IPS-18c (cell line): ENCODE measurements around the gene ZBTB37.
"Not testable (repeated sequence)": the region's sequence is repeated elsewhere in the genome, so short reads cannot be mapped to it uniquely, and the experiment has no call there.

Source experiments
- H3K4me3 ChIP-seq: 2 replicates; pipeline ENCODE4 v1.7.0; 2013; ENCODE audit warnings: low read depth, mild to moderate bottlenecking, low read length, moderate library complexity; ENCODE audit not compliant: insufficient read depth
- H3K9me3 ChIP-seq: one replicate; pipeline ENCODE4 v1.6.1; 2013; ENCODE audit warnings: mild to moderate bottlenecking, low read length, moderate library complexity; ENCODE audit not compliant: control insufficient read depth, insufficient read depth

The ZBTB37 gene

DNA sequence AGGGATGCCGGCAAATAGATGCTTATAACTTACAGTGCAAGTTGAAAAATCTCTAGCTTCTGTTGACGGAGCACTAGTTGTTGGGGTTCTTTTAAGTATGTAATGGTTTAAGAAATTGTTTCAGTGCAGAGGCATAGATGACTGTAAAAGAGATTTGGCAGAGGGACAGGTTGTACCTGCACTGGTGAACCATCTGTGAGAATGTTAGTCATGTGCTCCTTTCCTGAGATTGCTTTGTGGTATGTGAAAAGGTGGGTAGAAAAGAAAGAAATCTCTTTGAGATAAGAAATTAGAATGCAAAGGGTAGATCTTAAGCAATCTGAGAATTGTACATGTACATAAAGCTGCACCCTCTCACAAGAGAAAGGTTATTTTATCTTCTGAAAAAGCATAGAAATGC, 19.4 kb downstream of the ZBTB37 start:
- Histone ChIP-seq H3K9me3 (no peaks in the 10 kb centered on the region), H3K4me3 (no peak overlapping the region)

DNA sequence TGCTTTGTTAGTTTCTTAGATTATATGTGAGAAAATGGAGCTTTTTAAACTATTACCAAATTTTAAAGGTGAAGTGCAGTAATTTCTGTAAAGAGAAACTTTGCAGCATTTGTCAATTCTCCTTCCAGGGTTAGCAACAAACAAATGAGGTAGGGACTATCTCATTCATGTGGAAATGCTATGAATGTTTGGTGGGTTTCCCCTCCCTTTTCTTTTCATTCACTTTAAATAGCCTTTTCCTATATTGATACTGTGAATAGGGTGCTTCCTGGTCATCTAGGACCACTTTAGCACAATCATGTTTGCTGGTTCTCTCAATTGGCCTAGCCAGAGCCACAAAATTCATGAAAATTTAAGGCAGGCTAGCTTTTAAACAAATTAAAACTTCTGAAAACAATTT, 20.6 kb downstream of the ZBTB37 start:
- Histone ChIP-seq H3K9me3 (no peaks in the 10 kb centered on the region), H3K4me3 (no peak overlapping the region)

DNA sequence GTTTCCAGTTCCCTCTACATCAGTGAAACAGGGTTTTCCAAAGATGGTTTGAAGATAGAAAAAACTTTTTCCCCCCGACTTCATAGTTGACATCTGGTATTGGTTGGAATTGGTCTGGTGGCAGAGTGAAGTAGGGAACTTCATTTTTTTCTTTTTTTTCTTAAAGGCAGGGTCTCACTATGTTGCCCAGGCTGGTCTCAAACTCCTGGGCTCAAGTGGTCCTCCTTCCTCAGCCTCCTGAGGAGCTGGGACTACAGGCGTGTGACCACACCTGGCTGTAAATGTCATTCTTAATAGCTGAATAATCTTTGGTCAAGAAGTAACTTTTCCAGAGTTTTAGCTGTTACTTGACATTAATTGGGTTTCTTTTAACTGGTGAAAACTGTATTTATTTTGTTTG, 21.7 kb downstream of the ZBTB37 start:
- Histone ChIP-seq H3K4me3 (no peak overlapping the region), H3K9me3 (no peaks in the 10 kb centered on the region)

DNA sequence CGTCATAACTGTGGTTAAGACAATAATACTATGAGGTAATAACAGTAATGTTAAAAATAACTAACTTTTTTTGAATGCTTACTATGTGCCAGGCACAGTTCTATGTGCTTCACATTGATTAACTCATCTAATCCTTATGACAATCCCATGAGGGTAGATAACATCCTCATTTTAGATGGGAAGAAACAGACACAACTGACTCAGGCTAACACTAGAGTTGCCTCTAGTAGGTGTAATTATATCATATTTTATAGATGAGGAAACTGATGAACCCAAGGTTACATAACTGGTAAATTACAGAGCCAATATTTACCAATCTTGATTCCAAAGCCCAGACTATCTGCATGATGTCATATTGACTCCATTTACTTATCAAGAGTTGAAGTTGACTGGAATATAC, 25.4 kb downstream of the ZBTB37 start:
- Histone ChIP-seq H3K4me3 (no peak overlapping the region), H3K9me3 (no peaks in the 10 kb centered on the region)

DNA sequence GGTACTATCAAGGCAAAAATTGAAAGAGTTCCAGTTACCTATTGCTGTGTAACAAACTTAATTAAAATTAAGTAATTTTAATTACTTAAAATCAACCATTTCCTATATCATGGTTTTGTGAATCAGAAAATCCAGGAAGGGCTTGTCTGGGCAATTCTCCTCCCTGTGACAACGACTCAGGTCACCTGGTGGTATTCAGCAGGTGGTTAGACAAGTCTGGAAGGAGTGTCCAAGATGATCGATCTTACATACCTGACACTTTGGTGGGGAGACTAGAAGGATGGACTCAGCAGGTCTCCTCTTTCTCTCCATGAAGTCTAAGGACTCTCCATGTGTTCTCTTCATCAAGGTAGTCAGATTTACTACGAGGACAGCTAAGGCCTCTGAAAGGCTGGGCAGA, 26.0 kb downstream of the ZBTB37 start:
- Histone ChIP-seq H3K9me3 (no peaks in the 10 kb centered on the region), H3K4me3 (no peak overlapping the region)

DNA sequence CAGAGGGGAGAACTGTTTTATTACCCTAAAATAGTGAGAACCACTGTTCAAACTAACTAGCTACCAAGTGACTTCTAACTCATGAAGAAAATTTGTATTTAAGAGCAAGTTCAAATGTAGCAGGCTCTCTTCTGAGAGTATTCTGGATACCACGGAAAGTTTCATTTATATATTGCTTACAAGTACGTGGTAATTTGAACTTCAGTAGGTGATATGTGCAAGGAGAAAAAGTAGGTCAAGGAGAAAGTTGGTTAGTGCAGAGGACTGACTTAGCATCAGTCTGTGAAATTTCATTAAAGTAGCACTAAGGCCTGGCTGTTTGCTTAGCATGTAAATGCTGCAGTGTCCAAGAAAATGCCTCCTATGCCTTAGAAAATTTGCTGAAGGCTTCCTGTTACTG, 32.2 kb downstream of the ZBTB37 start:
- no peak overlapping the region for H3K4me3 ChIP-seq
- no peaks in the 10 kb centered on the region for H3K9me3 ChIP-seq

DNA sequence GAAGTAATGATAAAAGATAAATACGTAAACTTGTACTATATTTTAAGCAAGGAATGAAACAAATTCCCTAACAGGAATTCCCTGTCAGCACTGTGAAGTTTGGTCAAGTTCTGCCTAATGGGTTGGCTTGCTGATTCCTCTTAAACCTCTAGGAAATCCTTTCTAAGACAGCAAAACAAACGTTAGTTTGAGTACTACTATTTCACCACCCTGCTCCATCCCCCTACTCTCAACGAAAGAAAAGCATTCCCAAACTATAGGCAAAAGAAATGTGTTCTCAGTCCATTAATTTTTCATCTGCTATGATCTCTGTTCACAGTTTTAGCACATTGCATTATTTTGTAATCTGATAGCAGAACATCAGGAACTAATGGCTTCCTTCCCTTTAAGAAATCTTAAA, 32.8 kb downstream of the ZBTB37 start:
- no peak overlapping the region for H3K4me3 ChIP-seq
- no peaks in the 10 kb centered on the region for H3K9me3 ChIP-seq

DNA sequence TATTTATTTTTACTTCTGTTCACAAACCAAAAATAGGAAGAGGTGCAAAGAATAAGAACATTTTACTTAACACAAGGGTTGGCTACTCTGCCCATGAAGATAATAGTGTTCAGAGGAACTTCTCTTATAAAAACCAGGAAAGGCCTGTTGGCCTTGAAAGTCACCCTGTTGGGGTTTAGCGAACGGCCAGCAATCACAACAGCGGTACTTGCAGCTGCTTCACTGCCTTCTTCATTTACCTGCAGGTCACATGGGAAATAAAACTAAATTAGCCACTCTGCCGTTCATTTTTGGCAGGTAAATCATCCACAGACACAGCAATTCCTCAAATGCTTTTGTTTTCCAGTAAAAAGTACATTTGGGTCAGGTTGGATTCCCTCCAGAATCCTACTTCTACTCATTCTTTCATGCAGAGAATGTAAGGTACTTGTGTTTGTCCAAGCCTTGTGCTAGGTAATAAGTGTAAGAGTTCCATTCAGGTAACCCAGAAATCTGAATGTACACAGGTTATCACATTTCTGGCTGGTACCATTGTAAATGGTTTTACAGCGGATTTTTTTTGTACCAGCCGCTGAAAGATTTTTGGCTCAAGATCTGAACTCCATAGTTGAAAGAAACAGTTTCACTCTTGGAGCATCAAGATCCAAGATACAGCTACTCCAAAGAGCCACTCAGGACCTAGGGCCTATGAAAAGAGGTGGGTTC, 35.8 kb downstream of the ZBTB37 start:
- H3K4me3 ChIP-seq = no peak overlapping the region
- H3K9me3 ChIP-seq = no peaks in the 10 kb centered on the region

DNA sequence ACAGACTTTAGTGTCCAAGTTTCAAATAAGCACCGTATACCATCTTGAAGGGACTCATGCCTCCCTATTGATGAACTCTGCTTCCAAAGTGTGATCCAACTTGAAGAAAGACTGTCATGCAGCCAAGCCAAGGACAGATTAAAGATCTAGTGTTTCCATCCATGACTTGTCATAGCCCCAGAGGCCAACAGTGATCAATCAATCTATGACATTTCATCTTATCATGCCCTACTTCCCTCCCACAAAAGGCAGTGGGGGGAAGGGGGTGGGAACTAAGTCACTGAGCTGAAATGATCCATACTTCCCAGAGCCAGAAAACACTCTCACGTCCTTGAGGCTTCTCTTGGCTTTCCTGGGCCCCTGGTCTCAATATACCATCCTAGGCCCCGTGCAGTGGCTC, 44.9 kb downstream of the ZBTB37 start:
- Histone ChIP-seq H3K9me3 (peaks cover 4% of the 10 kb centered on the region), H3K4me3 (no peak overlapping the region)

DNA sequence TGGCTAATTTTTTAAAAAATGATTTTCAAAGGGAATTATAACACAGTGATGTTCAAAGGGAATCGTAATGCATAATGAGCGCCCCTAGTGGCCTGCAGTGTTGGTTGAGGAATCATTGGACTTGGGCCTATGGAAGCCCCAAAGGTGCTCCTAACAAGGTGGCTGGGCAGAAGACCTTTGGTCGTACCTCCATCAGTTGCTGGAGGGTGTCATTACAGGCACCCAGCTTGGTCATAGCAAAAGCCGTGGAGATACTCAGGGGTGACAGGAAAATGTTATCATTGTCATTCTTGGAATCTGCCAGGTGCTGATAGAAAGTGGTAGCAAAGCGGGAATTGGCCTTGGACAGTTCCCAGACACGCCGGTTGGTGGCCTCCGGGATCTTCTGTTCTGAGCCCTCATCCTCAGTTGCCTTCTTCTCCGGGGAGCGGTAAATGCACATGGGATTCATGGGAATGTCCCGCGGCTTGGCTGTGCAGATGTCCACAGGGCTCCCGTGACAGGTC, 46.2 kb downstream of the ZBTB37 start:
- H3K4me3 ChIP-seq = no peak overlapping the region
- peaks cover 4% of the 10 kb centered on the region for H3K9me3 ChIP-seq

DNA sequence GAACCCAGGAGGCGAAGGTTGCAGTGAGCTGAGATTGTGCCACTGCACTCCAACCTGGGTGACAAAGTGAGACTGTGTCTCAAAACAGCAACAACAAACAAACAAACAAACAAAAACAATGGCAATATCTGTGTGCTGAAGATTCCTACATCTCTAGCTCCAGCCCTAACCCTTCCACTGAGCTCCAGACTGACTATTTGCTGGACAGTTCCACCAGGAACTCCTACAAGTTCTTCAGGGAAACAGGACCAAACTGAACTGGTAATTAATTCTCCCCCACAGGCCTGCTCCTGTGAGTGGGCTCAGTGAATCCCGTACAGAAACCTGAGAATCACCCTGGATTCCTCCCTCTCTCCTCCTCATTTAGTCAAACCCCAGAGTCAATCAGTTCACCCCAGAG, 47.4 kb downstream of the ZBTB37 start:
- no peak overlapping the region for H3K4me3 ChIP-seq
- H3K9me3 ChIP-seq = peaks cover 4% of the 10 kb centered on the region

DNA sequence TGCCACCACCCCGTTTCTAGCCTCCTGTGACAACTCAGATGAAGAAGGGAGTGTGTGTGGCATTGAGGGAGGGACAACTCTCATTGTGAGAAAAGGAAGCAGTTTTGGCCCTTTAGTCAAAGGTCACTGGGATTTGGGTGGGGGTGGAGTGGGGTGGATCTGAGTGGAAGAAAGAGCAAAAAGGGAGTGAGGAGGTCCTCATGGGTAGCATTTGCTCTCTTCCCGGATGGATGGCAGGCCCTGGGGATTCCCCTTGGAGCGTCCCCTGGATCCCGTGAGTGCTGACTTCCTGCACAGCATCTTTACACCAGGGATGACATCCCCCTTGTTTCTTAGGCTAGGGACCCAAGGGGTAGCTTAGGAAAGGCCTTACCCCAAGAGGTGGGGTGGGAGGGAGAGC, 48.5 kb downstream of the ZBTB37 start:
- Histone ChIP-seq H3K9me3 (peaks cover 4% of the 10 kb centered on the region), H3K4me3 (no peak overlapping the region)

DNA sequence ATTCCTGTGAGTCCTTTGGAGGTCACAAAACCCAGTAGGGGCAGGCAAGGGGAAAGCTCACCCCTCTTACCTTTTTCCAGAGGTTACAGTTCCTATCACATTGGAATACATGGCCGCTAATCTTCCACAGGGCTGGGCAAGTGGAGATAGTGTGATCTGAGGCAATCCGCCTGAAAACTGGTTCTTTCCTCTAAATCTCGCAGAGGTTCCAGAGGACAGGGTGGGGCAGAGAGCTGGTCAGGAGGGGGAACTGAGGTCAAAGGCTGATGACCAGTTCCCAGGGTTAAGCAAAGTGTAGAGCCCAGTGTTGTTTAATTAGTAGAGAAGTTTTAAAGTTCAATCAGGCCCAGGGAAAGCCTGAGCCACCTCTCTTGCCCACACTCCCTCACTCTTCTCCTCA, 49.0 kb downstream of the ZBTB37 start, which contains the start of gene SERPINC1:
Gene SERPINC1, minus strand, starts transcription at position 179 of the 400 bp plus-strand sequence. Its CDS starts 68 bp downstream, at position 111.
- H3K9me3 ChIP-seq = peaks cover 4% of the 10 kb centered on the region
- no peak within 1 kb of the TSS for H3K4me3 ChIP-seq

DNA sequence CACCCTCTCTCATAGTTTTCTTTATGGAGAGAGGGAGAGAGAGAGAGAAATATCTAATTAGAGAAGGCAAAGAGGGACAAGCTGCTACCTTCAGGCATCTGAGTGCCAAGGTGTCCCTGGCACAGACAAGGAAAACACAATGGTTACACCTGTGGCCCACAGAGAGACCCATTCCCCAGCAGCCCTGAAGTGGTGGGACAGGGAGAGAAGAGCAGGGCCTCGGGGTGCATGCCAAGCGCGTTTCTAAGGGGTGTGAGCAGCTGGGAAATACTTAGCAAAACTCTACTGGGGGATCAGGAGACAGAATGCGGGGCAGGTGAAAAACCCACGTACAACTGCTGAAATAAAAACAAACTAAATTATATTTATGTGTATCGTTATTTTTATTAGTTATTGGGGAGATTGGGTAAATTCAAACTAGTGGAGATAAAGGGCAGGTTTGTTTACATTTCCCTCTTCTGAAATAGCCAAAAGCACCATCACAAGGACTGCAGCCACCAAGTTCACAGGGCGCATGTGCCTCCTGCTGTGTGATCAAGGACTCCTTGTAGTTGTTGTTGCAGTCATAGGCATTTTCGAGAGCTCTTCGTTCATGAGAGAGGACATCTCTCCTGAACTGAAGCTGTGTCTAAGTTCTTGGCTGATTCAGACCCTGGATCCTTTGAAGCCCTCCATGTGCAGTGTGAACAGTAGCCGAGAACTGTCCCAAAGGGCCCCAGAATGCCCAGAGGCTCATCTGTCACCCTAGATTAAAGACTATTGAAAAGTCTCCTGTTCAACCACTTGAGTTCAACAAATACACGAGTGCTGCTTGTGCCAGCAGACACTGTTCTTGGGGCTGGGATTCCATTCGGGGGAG, 49.7 kb downstream of the ZBTB37 start:
- Histone ChIP-seq H3K9me3 (peaks cover 4% of the 10 kb centered on the region), H3K4me3 (no peak overlapping the region)

DNA sequence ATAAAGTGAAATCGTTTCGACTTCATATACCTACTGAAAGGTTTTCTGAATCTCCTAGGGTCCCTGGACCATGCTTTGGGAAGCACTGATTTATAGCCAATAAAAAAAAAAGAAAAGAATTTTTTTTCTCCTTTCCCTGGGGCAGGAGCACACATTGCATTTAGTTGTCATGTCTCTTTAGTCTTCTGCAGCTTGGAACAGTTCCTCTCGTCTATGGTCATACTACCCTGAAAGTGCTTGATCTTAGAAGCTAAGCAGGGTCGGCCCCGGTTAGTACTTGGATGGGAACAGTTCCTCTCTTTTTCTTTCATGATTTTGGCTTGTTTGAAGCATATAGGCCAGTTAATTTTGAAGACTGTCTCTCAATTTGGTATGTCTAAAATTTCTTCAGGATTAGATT, 52.7 kb downstream of the ZBTB37 start:
- no peak overlapping the region for H3K4me3 ChIP-seq
- H3K9me3 ChIP-seq = peaks cover 2% of the 10 kb centered on the region

DNA sequence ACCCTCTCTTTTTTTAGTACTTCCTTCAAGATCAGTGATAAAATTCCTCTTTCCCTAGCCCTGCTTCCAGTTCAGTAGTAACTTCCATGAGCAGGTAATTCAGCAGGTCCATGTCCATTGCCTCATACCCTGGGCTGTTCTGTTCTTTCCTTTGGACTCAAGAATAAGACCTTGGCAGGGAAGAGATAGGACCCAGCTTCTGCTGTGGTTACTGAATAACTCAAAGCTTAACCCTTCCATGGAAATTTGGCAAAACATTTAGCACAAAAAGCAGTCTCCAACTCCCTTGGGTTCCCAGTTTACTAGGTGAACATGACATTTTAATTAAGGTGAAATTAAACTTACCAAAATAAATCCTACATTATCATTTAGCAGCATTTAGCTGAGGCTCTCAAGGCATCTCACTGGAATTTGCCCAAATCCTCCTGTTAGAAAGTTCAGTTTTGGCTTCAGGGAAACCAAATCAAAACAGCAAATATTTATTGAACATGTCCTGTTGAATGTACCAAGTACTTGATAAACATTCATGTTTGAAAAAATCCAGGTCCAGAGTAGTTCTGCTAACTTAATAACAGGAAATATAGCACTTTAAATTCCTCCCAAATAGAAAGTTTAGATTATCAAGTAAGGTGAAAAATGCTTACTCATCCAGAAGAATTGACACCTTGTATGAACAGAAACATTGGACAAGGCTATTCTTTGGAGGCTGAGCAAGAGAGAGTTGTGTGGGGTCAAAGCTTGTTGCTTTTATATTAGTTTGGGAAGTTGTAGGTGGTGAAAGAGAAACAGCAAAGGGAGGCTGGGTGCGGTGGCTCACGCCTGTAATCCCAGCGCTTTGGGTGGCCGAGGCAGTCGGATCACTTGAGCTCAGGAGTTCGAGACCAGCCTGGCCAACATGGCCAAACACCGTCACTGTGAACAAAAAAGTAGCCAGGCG, 57.4 kb downstream of the ZBTB37 start:
- H3K9me3 ChIP-seq = no peaks in the 10 kb centered on the region

DNA sequence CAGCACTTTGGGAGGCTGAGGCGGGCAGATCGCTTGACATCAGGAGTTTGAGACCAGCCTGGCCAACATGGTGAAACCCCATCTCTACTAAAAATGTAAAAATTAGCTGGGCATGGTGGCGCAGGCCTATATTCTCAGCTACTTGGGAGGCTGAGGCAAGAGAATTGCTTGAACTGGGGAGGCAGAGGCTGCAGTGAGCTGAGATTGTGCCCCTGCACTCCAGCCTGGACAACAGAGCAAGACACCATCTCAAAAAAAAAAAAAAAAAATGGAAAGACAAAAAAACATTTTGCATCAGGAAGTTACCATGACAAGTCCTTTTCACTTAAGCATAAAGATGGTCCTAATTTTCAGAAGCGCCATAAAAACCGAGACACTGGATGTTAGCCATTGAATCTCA, 62.4 kb downstream of the ZBTB37 start:
- not testable (repeated sequence) for H3K4me3 ChIP-seq, H3K9me3 ChIP-seq

More for the DNA sequence above, 57.4 kb downstream of the ZBTB37 start:
- no peak overlapping the region for H3K4me3 ChIP-seq
